Vagina (tissue), 2 donors: Measurements from ENCODE around the gene ADAMTS17. TPM values are rescaled to one million over a fixed set of nuclear protein-coding genes. Genes with fewer than 3 reads are reported as not detected.

Source experiments
- DNase-seq, 2 donors: peaks; one replicate each; pipeline ENCODE4 v3.0.0-alpha.2; 2017; ENCODE audit errors: extremely low spot score in 2 of 2
- H3K27ac ChIP-seq: fragments of 200-600 bp; sonication (generic); one replicate; pipeline ENCODE4 v1.5.1; 2019
- H3K27me3 ChIP-seq: fragments of 200-600 bp; sonication (generic); one replicate; pipeline ENCODE4 v1.5.1; 2019
- H3K36me3 ChIP-seq, 2 donors: fragments of 200-600 bp; sonication (generic); one replicate each; pipeline ENCODE4 v1.5.1; 2017 to 2019
- H3K4me1 ChIP-seq: fragments of 200-600 bp; sonication (generic); one replicate; pipeline ENCODE4 v1.5.1; 2019
- H3K4me3 ChIP-seq, 2 donors: fragments of 200-600 bp; sonication (generic); 1 replicate in 1 of 2; 2 replicates in 1 of 2; pipeline ENCODE4 v1.5.1; 2016 to 2019
- H3K9me3 ChIP-seq: fragments of 200-600 bp; sonication (generic); one replicate; pipeline ENCODE4 v1.5.1; 2019
- POLR2A ChIP-seq, 2 donors: fragments of 450-650 bp; IDR thresholded peaks; one replicate each; pipeline ENCODE4 v1.6.1; 2017; ENCODE audit warnings: antibody characterized with exemption in 2 of 2, mild to moderate bottlenecking in 2 of 2, moderate library complexity in 2 of 2
- POLR2AphosphoS5 ChIP-seq, 2 donors: sonication (generic); formaldehyde crosslinking; IDR thresholded peaks; one replicate each; pipeline ENCODE4 v1.9.0; 2017; ENCODE audit warnings: antibody characterized with exemption in 2 of 2, mild to moderate bottlenecking in 2 of 2, low read depth in 1 of 2; ENCODE audit not compliant: insufficient read depth in 1 of 2
- intact Hi-C: fragments of 100-400 bp; cut with DNase I; formaldehyde crosslinking; loops from one replicate; pipeline ENCODE4 v1.15.1; 2023
- total RNA-seq: library from RNA; depleted of rRNA; stranded (reverse); fragments of >200 nt; gene quantifications from one replicate; pipeline ENCODE4 v1.2.3, GENCODE V29; 2016
- TF ChIP-seq, protein P1 (sequence below), 3 experiments: fragments of 450-650 bp in 2 of 3; fragments of 200-600 bp in 1 of 3; sonication (generic) in 1 of 3; IDR thresholded peaks; one replicate each; pipeline ENCODE4 v1.5.1; 2017 to 2019; ENCODE audit warnings: antibody characterized with exemption in 3 of 3, mild to moderate bottlenecking in 2 of 3, moderate library complexity in 2 of 3

ADAMTS17 gene
- total RNA-seq, 1 donor from 2014 or later: 16.0 TPM

DNA sequence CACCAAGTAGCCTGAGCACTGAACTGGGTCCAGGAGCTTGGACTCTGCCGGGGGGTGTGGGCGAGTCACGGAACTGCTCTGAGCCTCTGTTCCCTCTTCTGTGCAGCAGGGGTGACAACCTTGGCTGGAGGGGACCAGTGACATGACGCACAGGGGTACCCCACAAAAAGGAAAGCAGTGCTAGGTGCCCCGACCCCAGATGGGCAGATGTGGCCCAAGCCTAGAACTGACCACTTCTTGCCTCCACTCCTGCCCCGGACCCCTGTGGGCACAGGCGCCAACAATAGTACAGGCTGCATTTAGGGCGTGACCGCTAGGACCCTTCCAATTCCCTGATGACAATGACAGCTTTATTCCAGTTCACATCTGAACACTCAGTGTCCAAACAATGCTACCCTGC lies 352.7 kb downstream of the ADAMTS17 start:
- Histone ChIP-seq H3K9me3 (no peaks in the 10 kb centered on the region), H3K4me1 (no peaks in the 10 kb centered on the region), H3K27me3 (no peaks in the 10 kb centered on the region), H3K4me3 (no peak overlapping the region), H3K27ac (no peak overlapping the region), H3K36me3 (no peaks in the 10 kb centered on the region)
- TF ChIP-seq, protein P1, sequence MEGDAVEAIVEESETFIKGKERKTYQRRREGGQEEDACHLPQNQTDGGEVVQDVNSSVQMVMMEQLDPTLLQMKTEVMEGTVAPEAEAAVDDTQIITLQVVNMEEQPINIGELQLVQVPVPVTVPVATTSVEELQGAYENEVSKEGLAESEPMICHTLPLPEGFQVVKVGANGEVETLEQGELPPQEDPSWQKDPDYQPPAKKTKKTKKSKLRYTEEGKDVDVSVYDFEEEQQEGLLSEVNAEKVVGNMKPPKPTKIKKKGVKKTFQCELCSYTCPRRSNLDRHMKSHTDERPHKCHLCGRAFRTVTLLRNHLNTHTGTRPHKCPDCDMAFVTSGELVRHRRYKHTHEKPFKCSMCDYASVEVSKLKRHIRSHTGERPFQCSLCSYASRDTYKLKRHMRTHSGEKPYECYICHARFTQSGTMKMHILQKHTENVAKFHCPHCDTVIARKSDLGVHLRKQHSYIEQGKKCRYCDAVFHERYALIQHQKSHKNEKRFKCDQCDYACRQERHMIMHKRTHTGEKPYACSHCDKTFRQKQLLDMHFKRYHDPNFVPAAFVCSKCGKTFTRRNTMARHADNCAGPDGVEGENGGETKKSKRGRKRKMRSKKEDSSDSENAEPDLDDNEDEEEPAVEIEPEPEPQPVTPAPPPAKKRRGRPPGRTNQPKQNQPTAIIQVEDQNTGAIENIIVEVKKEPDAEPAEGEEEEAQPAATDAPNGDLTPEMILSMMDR (IDR thresholded peaks at IDR 0.05): no peak
- no peak for DNase-seq
- intact Hi-C loops: no loop called here

DNA sequence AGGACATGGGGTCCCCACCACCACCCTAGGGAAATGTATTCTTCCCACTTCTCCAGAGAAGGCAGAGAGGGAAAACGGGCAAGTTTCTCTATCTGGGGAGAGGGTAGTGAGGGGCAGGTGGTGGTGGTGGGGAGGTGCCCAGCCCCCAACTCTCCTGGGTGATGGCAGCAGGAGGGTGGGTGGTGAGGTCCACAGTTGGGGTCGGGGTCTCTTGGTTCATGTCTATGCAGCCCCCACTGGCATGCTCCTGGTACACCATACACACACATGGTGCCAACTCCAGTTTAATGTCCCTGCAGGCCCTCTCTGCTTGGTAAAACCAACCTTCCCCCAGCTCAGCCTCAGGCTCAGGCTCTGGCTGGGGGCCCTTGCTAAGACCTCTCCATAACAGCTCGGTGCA lies 354.1 kb downstream of the ADAMTS17 start:
- Histone ChIP-seq H3K27me3 (no peaks in the 10 kb centered on the region), H3K36me3 (no peaks in the 10 kb centered on the region), H3K9me3 (no peaks in the 10 kb centered on the region), H3K4me1 (no peaks in the 10 kb centered on the region), H3K27ac (no peak overlapping the region), H3K4me3 (no peak overlapping the region)
- intact Hi-C loops: no loop called here
- TF ChIP-seq POLR2A (IDR thresholded peaks at IDR 0.05): no peak
- no peak for TF ChIP-seq POLR2AphosphoS5 (IDR thresholded peaks at IDR 0.05; ENCODE audit: insufficient read depth in 1 of 2, low read depth in 1 of 2)
- TF ChIP-seq, protein P1 (IDR thresholded peaks at IDR 0.05): no peak
- DNase-seq: no peak

DNA sequence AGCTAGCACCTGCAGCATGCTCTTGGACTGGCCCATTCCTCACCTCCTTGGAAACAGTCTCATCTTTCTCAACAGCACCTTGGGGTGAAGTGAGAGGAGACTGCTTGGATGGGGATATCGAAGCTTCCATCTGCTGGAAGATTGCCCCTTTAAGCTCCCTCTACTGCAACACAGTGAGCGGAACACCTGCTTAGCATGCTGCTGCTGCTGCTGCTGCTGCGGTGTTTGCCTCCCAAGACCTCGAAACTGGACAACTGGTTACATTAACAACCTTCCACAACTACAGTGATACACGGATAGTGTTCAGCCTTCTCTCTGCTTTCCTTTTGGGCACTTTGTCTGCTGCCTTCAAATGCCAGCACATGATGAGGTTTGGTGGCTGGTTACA lies 354.7 kb downstream of the ADAMTS17 start:
- Histone ChIP-seq H3K4me3 (no peak overlapping the region), H3K27ac (no peak overlapping the region), H3K9me3 (no peaks in the 10 kb centered on the region), H3K27me3 (no peaks in the 10 kb centered on the region), H3K4me1 (no peaks in the 10 kb centered on the region), H3K36me3 (no peaks in the 10 kb centered on the region)
- TF ChIP-seq POLR2A (IDR thresholded peaks at IDR 0.05) (no peak), POLR2AphosphoS5 (IDR thresholded peaks at IDR 0.05; ENCODE audit: insufficient read depth in 1 of 2, low read depth in 1 of 2) (no peak)
- TF ChIP-seq, protein P1 (IDR thresholded peaks at IDR 0.05): no peak
- DNase-seq: no peak
- intact Hi-C loops: no loop called here

DNA sequence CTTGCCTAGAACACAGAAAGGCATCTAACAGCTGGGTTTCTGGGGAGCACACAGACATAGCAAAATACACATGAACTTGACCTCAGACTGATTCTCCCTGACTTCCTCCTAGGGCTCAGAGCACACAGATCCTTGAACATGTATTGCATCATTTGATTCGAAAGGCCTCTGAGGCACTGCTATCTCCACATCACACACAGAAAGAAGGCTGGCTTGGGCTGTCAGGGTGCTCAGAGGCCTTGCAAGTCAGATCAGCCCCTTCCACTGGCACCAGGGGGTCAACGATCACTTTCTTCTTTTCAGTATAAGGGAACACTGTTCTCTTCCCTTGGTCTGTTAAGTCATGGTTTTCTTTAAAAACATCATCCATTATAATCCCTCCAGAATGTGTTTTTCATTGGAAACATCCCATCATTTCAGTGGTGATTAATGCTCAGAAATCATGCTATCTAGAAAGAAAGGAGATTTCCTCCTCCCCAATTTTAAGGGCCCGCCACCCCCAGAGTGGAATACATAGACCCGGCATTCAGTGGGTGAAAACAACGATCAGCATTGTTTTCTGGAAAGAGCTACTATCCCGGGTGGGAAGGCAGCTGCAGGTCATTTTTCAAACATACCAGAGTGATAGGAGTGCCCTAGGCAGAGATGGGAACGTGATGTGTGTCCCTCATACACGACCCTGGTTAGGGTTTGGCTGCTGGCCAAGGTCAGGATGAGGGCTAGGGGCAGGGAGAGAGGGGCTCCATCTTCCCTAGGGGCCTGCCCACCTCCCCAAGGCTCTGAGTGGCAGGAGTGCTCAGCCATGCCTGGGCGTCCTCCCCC lies 355.3 kb downstream of the ADAMTS17 start:
- no peak overlapping the region for H3K27ac ChIP-seq
- H3K9me3 ChIP-seq: no peaks in the 10 kb centered on the region
- H3K4me3 ChIP-seq: no peak overlapping the region
- no peak for TF ChIP-seq POLR2AphosphoS5 (IDR thresholded peaks at IDR 0.05; ENCODE audit: insufficient read depth in 1 of 2, low read depth in 1 of 2)
- TF ChIP-seq POLR2A (IDR thresholded peaks at IDR 0.05): no peak
- TF ChIP-seq, protein P1 (IDR thresholded peaks at IDR 0.05): no peak
- H3K4me1 ChIP-seq: no peaks in the 10 kb centered on the region
- H3K27me3 ChIP-seq: no peaks in the 10 kb centered on the region
- no peak for DNase-seq
- intact Hi-C loops: no loop called here
- no peaks in the 10 kb centered on the region for H3K36me3 ChIP-seq

DNA sequence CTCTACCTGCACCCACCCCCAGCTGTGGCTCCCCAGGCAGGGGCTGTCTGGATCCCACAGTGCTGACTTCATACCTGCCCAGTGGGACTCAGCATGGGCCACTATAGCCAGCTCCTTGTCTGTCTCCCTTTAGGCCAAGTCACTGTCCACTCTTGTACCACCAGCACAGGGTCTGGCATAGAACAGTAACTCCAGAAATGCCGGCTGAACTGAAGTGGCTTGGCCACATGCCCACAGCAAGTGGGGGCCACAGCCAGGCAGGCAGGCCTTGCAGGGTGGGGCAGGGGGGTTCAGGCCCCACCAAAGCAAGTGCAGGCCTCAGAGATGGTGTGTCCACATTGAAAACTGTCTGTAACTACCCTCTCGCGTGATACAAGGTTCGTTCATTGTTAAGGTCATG lies 355.9 kb downstream of the ADAMTS17 start:
- Histone ChIP-seq H3K36me3 (no peaks in the 10 kb centered on the region), H3K4me1 (no peaks in the 10 kb centered on the region), H3K27ac (no peak overlapping the region), H3K4me3 (no peak overlapping the region), H3K27me3 (no peaks in the 10 kb centered on the region), H3K9me3 (no peaks in the 10 kb centered on the region)
- no peak for DNase-seq
- intact Hi-C loops: no loop called here
- TF ChIP-seq POLR2AphosphoS5 (IDR thresholded peaks at IDR 0.05; ENCODE audit: insufficient read depth in 1 of 2, low read depth in 1 of 2) (no peak), POLR2A (IDR thresholded peaks at IDR 0.05) (no peak)
- TF ChIP-seq, protein P1 (IDR thresholded peaks at IDR 0.05): no peak
